Transverse colon (tissue), 4 donors: Measurements from ENCODE around the gene PI4K2A. TPM values are rescaled to one million over a fixed set of nuclear protein-coding genes. Genes with fewer than 3 reads are reported as not detected.

Experiments
- DNase-seq: peaks from one replicate; pipeline ENCODE4 v3.0.0-alpha.2; 2019
- H3K27ac ChIP-seq, 4 donors: fragments of 200-600 bp; sonication (generic); 2 replicates each; pipeline ENCODE4 v1.5.1; 2016 to 2018; ENCODE audit warnings: inconsistent platforms in 4 of 4
- H3K27me3 ChIP-seq: fragments of 200-600 bp; sonication (generic); 2 replicates; pipeline ENCODE4 v1.5.1; 2017; ENCODE audit warnings: inconsistent platforms
- H3K36me3 ChIP-seq, 4 donors: fragments of 200-600 bp; sonication (generic); 2 replicates each; pipeline ENCODE4 v1.5.1; 2017 to 2019; ENCODE audit warnings: inconsistent platforms in 4 of 4
- H3K4me1 ChIP-seq, 4 donors: fragments of 200-600 bp; sonication (generic); 2 replicates each; pipeline ENCODE4 v1.5.1; 2017 to 2020; ENCODE audit warnings: inconsistent platforms in 4 of 4
- H3K4me3 ChIP-seq, 4 donors: fragments of 200-600 bp; sonication (generic); 1 replicate in 1 of 4; 2 replicates in 3 of 4; pipeline versions ENCODE4 v1.5.1 to v1.6.1; 2017 to 2019; ENCODE audit warnings: inconsistent platforms in 4 of 4
- H3K9me3 ChIP-seq, 2 donors: fragments of 200-600 bp; sonication (generic); 2 replicates each; pipeline ENCODE4 v1.5.1; 2017 to 2019; ENCODE audit warnings: inconsistent platforms in 2 of 2
- EP300 ChIP-seq: sonication (generic); formaldehyde crosslinking; IDR thresholded peaks from one replicate; pipeline ENCODE4 v1.6.1; 2017; ENCODE audit warnings: antibody characterized with exemption, low read depth
- POLR2A ChIP-seq: fragments of 450-650 bp; IDR thresholded peaks from one replicate; pipeline ENCODE4 v1.6.1; 2016; ENCODE audit warnings: antibody characterized with exemption, mild to moderate bottlenecking, moderate library complexity
- POLR2AphosphoS5 ChIP-seq, 3 donors: sonication (generic); formaldehyde crosslinking; IDR thresholded peaks; one replicate each; pipeline ENCODE4 v1.6.1; 2016; ENCODE audit warnings: antibody characterized with exemption in 3 of 3
- WGBS, 2 donors: methylation state at CpG; one replicate each; pipeline ENCODE4 v1.1.5; 2018; ENCODE audit warnings: low coverage in 1 of 2; 5-methylcytosine and 5-hydroxymethylcytosine counted together
- in situ Hi-C, 4 donors: fragments of 200-750 bp; cut with MboI; loops; one replicate each; pipeline versions ENCODE4 v1.15.0 to v1.15.1; 2017; ENCODE audit warnings: low sequenced_read_pairs in 3 of 4, low pct_ligation_motif_present in 1 of 4, low pct_unique_long_range_greater_than_20kb in 1 of 4
- intact Hi-C: fragments of 100-400 bp; cut with DNase I; formaldehyde crosslinking; loops from one replicate; pipeline ENCODE4 v1.15.1; 2023; ENCODE audit warnings: low total_unique reads
- total RNA-seq, 4 donors: library from RNA; depleted of rRNA; stranded (reverse); fragments of >200 nt; gene quantifications; one replicate each; pipeline ENCODE4 v1.1.0, GENCODE V29; 2016
- TF ChIP-seq, protein P1 (sequence below), 5 experiments: fragments of 200-600 bp in 3 of 5; fragments of 450-650 bp in 2 of 5; sonication (generic) in 3 of 5; IDR thresholded peaks; 1 replicate in 2 of 5; 2 replicates in 3 of 5; pipeline ENCODE4 v1.5.1; 2016 to 2017; ENCODE audit warnings: antibody characterized with exemption in 5 of 5, inconsistent platforms in 3 of 5, mild to moderate bottlenecking in 2 of 5, moderate library complexity in 1 of 5

PI4K2A gene
- total RNA-seq, 4 donors from 2014 or later = 7.6 to 19.1 (median 11.3) TPM

DNA sequence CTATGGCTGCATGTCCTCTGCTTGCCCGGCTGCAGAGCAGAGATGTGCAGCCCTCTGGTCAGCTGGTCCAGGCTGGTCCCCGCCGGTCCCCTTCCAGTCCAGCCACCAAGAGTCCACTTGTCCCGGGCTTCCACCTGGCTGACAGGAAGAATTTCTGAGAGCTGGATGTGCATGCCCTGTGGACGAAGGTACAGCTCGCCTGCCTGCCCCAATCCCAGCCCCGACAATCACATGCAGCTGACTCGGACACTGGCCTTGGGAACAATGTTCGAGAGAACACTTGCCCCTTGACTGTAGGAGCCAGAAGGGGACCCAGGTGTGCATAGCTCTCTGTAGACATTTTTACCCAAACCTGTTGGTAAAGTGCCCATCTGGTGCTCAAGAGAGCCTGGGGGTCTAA lies 34.8 kb downstream of the PI4K2A start:
- no peak for DNase-seq
- in situ Hi-C loops = no loop called here
- Histone ChIP-seq H3K4me1 (peaks cover 0 to 10% (median 3%) of the 10 kb centered on the region in 4 donors), H3K4me3 (no peak overlapping the region), H3K9me3 (no peaks in the 10 kb centered on the region), H3K27ac (no peak overlapping the region), H3K27me3 (no peaks in the 10 kb centered on the region), H3K36me3 (peaks cover 0 to 34% (median 8%) of the 10 kb centered on the region in 4 donors)
- no peak for TF ChIP-seq POLR2AphosphoS5 (IDR thresholded peaks at IDR 0.05)
- TF ChIP-seq, protein P1, sequence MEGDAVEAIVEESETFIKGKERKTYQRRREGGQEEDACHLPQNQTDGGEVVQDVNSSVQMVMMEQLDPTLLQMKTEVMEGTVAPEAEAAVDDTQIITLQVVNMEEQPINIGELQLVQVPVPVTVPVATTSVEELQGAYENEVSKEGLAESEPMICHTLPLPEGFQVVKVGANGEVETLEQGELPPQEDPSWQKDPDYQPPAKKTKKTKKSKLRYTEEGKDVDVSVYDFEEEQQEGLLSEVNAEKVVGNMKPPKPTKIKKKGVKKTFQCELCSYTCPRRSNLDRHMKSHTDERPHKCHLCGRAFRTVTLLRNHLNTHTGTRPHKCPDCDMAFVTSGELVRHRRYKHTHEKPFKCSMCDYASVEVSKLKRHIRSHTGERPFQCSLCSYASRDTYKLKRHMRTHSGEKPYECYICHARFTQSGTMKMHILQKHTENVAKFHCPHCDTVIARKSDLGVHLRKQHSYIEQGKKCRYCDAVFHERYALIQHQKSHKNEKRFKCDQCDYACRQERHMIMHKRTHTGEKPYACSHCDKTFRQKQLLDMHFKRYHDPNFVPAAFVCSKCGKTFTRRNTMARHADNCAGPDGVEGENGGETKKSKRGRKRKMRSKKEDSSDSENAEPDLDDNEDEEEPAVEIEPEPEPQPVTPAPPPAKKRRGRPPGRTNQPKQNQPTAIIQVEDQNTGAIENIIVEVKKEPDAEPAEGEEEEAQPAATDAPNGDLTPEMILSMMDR (IDR thresholded peaks at IDR 0.05) = no peak
- no peak for TF ChIP-seq POLR2A
- TF ChIP-seq EP300 = no peak
- intact Hi-C loops = no loop called here
- 78 to 81% methylated on average over 3 to 5 of the region's 9 CpGs for WGBS, 2 donors

- Histone ChIP-seq H3K27me3 (no peaks in the 10 kb centered on the region), H3K9me3 (no peaks in the 10 kb centered on the region), H3K27ac (peak overlapping the region in 1 of 4 donors; percentile 7), H3K36me3 (peaks cover 0 to 34% (median 8%) of the 10 kb centered on the region in 4 donors), H3K4me1 (peaks cover 0 to 22% (median 9%) of the 10 kb centered on the region in 4 donors), H3K4me3 (no peak overlapping the region)
- in situ Hi-C loops (no loop called here), intact Hi-C loops (no loop called here)
- TF ChIP-seq EP300 = no peak
- TF ChIP-seq POLR2A = no peak
- TF ChIP-seq, protein P1 (IDR thresholded peaks at IDR 0.05) = peak; percentile 89 to 94 (median 93)
- TF ChIP-seq POLR2AphosphoS5 (IDR thresholded peaks at IDR 0.05) = peak in 1 of 3 donors; percentile 13
- peak; percentile 53 for DNase-seq
- 93% methylated on average over 2 of the region's 2 CpGs; no CpG with 5 or more reads in 1 of the 2 donors for WGBS, 2 donors
Measured at GRCh38 chr10:97676770-97677581, 36.5 kb downstream of the PI4K2A start.

GRCh38 chr10:97679594-97679993 lies 39.1 kb downstream of the PI4K2A start:
- in situ Hi-C loops (no loop called here), intact Hi-C loops (no loop called here)
- DNase-seq = no peak
- H3K36me3 ChIP-seq = peaks cover 0 to 26% (median 2%) of the 10 kb centered on the region in 4 donors
- no peaks in the 10 kb centered on the region for H3K27me3 ChIP-seq
- no peak overlapping the region for H3K27ac ChIP-seq
- TF ChIP-seq POLR2A (no peak), POLR2AphosphoS5 (IDR thresholded peaks at IDR 0.05) (peak in 1 of 3 donors; percentile 51), EP300 (no peak)
- no peaks in the 10 kb centered on the region for H3K9me3 ChIP-seq
- 87% methylated on average over 16 of the region's 16 CpGs; no CpG with 5 or more reads in 1 of the 2 donors for WGBS, 2 donors
- peaks cover 11 to 48% (median 34%) of the 10 kb centered on the region in 4 donors for H3K4me1 ChIP-seq
- H3K4me3 ChIP-seq = no peak overlapping the region

DNA sequence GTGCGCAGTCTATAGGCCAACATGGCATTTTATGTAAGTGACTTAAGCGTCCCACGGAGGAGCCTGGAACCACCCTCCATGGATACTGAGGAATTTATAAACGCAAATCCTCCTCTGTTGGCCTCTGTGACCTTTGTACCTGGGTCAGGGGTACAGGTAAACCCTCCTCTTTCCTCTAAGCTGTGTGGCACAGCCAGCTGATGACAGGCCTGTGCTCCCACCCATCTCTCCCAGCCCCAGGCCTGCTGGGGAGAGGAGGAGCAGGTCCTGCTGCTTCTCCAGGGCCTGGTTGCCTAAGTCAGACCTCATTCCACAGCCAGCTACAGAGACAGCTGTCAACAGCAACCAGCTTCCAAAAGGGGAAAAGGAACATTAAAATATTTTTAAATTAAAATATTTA lies 41.6 kb downstream of the PI4K2A start:
- intact Hi-C loops = no loop called here

More for the DNA sequence above, 41.6 kb downstream of the PI4K2A start:
- in situ Hi-C loops = loop anchor here in 1 of 4 donors (10.0 kb wide), 1 partner anchor 53 kb away; the partner anchor contains the start of gene ZFYVE27
- Histone ChIP-seq H3K27me3 (no peaks in the 10 kb centered on the region), H3K9me3 (no peaks in the 10 kb centered on the region), H3K27ac (peak overlapping the region; percentile 90 to 93 (median 92)), H3K36me3 (peaks cover 0 to 9% (median 0%) of the 10 kb centered on the region in 4 donors), H3K4me1 (peaks cover 11 to 58% (median 47%) of the 10 kb centered on the region in 4 donors), H3K4me3 (no peak overlapping the region)
- DNase-seq = peak; percentile 49
- no peak for TF ChIP-seq POLR2A
- peak in 1 of 3 donors; percentile 37 for TF ChIP-seq POLR2AphosphoS5 (IDR thresholded peaks at IDR 0.05)
- WGBS, 2 donors = 70 to 78% methylated on average over 3 to 4 of the region's 4 CpGs
